Vagina (tissue), 2 donors: ENCODE data around the gene FOXP4.

Experiments
- POLR2A ChIP-seq, 2 donors: fragments of 450-650 bp; IDR thresholded peaks; one replicate each; pipeline ENCODE4 v1.6.1; 2017; ENCODE audit warnings: antibody characterized with exemption in 2 of 2, mild to moderate bottlenecking in 2 of 2, moderate library complexity in 2 of 2
- POLR2AphosphoS5 ChIP-seq, 2 donors: sonication (generic); formaldehyde crosslinking; IDR thresholded peaks; one replicate each; pipeline ENCODE4 v1.9.0; 2017; ENCODE audit warnings: antibody characterized with exemption in 2 of 2, mild to moderate bottlenecking in 2 of 2, low read depth in 1 of 2; ENCODE audit not compliant: insufficient read depth in 1 of 2

DNA sequence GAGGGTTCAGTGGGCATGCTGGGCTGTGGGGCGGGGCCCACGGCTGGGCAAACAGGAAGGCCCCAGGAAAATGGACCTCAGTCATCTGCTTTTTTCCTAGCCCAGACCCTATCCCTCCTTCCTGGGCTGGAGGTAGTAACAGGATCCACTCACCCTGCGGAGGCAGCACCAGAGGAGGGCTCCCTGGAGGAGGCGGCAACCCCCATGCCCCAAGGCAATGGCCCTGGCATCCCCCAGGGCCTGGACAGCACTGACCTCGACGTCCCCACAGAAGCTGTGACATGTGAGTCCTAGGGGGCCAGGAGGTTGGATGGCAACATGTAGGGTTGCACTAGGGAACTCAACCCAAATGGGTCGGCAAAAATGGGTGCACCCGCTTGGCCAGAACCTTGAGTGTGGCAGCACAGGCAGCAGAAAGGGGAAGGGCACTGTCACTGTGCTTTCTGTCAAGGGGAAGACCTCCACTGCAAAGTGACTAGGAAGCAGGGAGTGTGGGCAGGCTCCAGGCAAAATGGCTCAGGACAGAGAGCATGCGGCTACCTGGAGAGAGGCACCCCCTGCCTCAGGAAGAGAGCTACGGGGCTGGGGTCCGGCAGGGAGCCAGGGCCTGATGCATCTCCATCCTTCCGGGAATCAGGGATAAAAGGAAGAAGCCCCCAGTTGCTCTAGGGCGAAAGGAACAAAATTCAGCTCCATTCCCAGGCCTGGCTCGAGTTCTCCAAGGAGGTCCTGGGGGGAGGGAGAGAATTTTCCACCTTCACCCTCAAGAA lies 100.0 kb downstream of the FOXP4 start:
- TF ChIP-seq POLR2AphosphoS5 (IDR thresholded peaks at IDR 0.05; ENCODE audit: insufficient read depth in 1 of 2, low read depth in 1 of 2) (no peak), POLR2A (IDR thresholded peaks at IDR 0.05) (no peak)
